ENCODE measurements around the gene RAD23B.

Gene RAD23B

GRCh38 chr9:107275530-107275929 is 7.5 kb upstream of the RAD23B start:
- no peak overlapping the region for H3K4me3 ChIP-seq (ENCODE audit: low read length)
- TF ChIP-seq CTCF (IDR thresholded peaks at IDR 0.05; ENCODE audit: insufficient read depth, low read depth, low read length, missing control alignments): no peak
- DNase-seq (ENCODE audit: low read depth): no peak

- TF ChIP-seq CTCF (IDR thresholded peaks at IDR 0.05; ENCODE audit: insufficient read depth, low read depth, low read length, missing control alignments): no peak
- no peak for DNase-seq (ENCODE audit: low read depth)
- no peak overlapping the region for H3K4me3 ChIP-seq (ENCODE audit: low read length)
These were observed 5.9 kb upstream of the RAD23B start for GRCh38 chr9:107276966-107277710.

- no peak for TF ChIP-seq CTCF (IDR thresholded peaks at IDR 0.05; ENCODE audit: insufficient read depth, low read depth, low read length, missing control alignments)
- H3K4me3 ChIP-seq (ENCODE audit: low read length): no peak overlapping the region
- no peak for DNase-seq (ENCODE audit: low read depth)
These were observed 5.3 kb upstream of the RAD23B start for GRCh38 chr9:107277801-107278200.

- DNase-seq (ENCODE audit: low read depth): no peak
- TF ChIP-seq CTCF (IDR thresholded peaks at IDR 0.05; ENCODE audit: insufficient read depth, low read depth, low read length, missing control alignments): no peak
- H3K4me3 ChIP-seq (ENCODE audit: low read length): no peak overlapping the region
These were observed 4.0 kb upstream of the RAD23B start for GRCh38 chr9:107279086-107279485.

DNA sequence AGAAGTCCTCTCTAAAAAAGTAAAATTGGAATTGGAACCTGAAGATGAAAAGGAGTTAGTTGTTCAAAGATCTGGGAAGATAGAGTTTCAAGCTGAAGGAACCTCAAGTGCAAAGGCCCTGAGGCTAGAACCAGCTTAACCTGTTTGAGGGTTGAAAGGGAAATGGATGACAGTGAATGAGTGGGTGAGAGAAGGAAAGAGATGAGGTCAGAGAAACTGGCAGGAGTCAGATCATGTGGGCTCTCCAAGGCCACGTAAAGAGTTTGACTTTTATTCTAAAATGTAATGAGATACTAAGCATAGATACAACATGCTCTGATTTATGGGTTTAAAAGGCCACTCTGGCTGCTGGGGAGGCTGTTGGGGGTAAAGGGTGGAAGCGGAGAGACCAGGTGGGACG is 2.5 kb upstream of the RAD23B start:
- H3K4me3 ChIP-seq (ENCODE audit: low read length): no peak overlapping the region
- peak; percentile 98 for DNase-seq (ENCODE audit: low read depth)
- TF ChIP-seq CTCF (IDR thresholded peaks at IDR 0.05; ENCODE audit: insufficient read depth, low read depth, low read length, missing control alignments): no peak

GRCh38 chr9:107281184-107281583 is 1.9 kb upstream of the RAD23B start:
- no peak for TF ChIP-seq CTCF (IDR thresholded peaks at IDR 0.05; ENCODE audit: insufficient read depth, low read depth, low read length, missing control alignments)
- peak; percentile 79 for DNase-seq (ENCODE audit: low read depth)

More at GRCh38 chr9:107281184-107281583, 1.9 kb upstream of the RAD23B start:
- H3K4me3 ChIP-seq (ENCODE audit: low read length): no peak overlapping the region
